IMR-90 (cell line): ENCODE measurements around the gene PPP1R14C.

ENCODE experiments used
- CHD1 ChIP-seq: IDR thresholded peaks from 2 replicates; pipeline ENCODE4 v1.6.1; 2012; ENCODE audit warnings: low read depth, low read length, improper control_type of control experiment
- ELK1 ChIP-seq: fragments of 150-350 bp; IDR thresholded peaks from 2 replicates; pipeline ENCODE4 v1.6.1; 2016; ENCODE audit warnings: low read depth, mild to moderate bottlenecking, low read length, moderate library complexity, borderline replicate concordance
- MAFK ChIP-seq: IDR thresholded peaks from 2 replicates; pipeline ENCODE4 v1.6.1; 2012; ENCODE audit warnings: low read depth, low read length, improper control_type of control experiment
- POLR2A ChIP-seq: IDR thresholded peaks from 2 replicates; pipeline ENCODE4 v1.6.1; 2012; ENCODE audit warnings: mild to moderate bottlenecking, low read depth, low read length
- RAD21 ChIP-seq: IDR thresholded peaks from 2 replicates; pipeline ENCODE4 v1.6.1; 2012; ENCODE audit warnings: low read length, improper control_type of control experiment
- RCOR1 ChIP-seq: IDR thresholded peaks from 2 replicates; pipeline ENCODE4 v1.6.1; 2012; ENCODE audit warnings: mild to moderate bottlenecking, low read length, improper control_type of control experiment; ENCODE audit not compliant: insufficient replicate concordance
- RFX5 ChIP-seq: IDR thresholded peaks from 2 replicates; pipeline ENCODE4 v1.8.0; 2012; ENCODE audit warnings: low read depth, mild to moderate bottlenecking, low read length, moderate library complexity
- TF ChIP-seq, protein P1 (sequence below): conservative IDR thresholded peaks from 2 replicates; pipeline ENCODE4 v1.5.1; 2012; ENCODE audit warnings: mild to moderate bottlenecking, low read depth, low read length, improper control_type of control experiment

DNA sequence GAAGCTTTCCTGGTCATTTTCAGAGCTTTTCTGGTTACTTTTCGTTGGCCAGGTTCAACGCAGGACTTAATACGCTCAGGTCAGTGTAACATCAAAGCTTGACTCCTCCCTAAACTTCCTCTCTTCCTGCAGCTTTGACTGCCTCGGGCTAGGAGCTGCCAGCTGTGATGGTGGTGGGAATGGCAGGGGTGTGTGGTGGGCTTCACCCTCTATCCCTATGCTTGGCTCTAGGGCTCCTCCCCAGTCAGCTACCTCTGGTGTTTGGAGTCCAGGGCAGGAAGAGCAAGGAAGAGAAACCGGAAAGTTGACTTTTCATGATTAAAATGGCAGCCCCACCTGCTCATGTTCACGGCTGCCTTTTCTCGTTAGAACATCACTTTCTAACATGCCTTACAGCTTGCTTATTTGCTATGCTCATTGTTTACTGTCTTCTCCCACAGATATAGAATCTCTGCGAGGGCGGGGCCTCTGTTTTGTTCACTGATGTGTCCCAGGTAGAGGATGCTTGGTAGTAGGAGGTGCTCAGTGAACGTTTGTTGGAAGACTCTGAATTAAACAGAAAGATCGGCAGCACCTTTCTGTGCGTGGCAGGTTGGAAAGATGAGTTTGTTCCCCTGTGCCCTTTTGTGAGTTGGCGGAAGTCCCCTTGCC lies 16.1 kb upstream of the PPP1R14C start:
- TF ChIP-seq, protein P1, sequence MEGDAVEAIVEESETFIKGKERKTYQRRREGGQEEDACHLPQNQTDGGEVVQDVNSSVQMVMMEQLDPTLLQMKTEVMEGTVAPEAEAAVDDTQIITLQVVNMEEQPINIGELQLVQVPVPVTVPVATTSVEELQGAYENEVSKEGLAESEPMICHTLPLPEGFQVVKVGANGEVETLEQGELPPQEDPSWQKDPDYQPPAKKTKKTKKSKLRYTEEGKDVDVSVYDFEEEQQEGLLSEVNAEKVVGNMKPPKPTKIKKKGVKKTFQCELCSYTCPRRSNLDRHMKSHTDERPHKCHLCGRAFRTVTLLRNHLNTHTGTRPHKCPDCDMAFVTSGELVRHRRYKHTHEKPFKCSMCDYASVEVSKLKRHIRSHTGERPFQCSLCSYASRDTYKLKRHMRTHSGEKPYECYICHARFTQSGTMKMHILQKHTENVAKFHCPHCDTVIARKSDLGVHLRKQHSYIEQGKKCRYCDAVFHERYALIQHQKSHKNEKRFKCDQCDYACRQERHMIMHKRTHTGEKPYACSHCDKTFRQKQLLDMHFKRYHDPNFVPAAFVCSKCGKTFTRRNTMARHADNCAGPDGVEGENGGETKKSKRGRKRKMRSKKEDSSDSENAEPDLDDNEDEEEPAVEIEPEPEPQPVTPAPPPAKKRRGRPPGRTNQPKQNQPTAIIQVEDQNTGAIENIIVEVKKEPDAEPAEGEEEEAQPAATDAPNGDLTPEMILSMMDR, result no peak
- TF ChIP-seq ELK1, result no peak
- no peak for TF ChIP-seq MAFK
- TF ChIP-seq RFX5, result no peak
- TF ChIP-seq RCOR1, result no peak
- TF ChIP-seq POLR2A, result no peak
- TF ChIP-seq RAD21, result no peak
- TF ChIP-seq CHD1, result no peak
